ENCODE measurements around the gene IFITM1. TPM values are rescaled to one million over a fixed set of nuclear protein-coding genes. Genes with fewer than 3 reads are reported as not detected.

The IFITM1 gene
- total and polyA plus RNA-seq, 2 experiments from 2014 or later: 98.0 to 159 TPM

GRCh38 chr11:358129-358800 lies 44.4 kb downstream of the IFITM1 start:
- Histone ChIP-seq H3K79me2 (no peaks in the 10 kb centered on the region), H3K36me3 (replicated peaks; ENCODE audit: insufficient read depth, low read depth) (no peaks in the 10 kb centered on the region), H3K4me1 (ENCODE audit: insufficient read depth) (peaks cover 16% of the 10 kb centered on the region), H4K20me1 (ENCODE audit: insufficient read depth, poor library complexity, severe bottlenecking) (no peaks in the 10 kb centered on the region), H3K27me3 (no peaks in the 10 kb centered on the region), H3K4me2 (no peak overlapping the region), H3K9me3 (ENCODE audit: low read depth) (no peaks in the 10 kb centered on the region), H3K27ac (no peak overlapping the region), H3K9me2 (replicated peaks; ENCODE audit: insufficient read depth) (no peaks in the 10 kb centered on the region), H3K4me3 (no peak overlapping the region), H2AFZ (no peak overlapping the region)
- TF ChIP-seq, protein P1, sequence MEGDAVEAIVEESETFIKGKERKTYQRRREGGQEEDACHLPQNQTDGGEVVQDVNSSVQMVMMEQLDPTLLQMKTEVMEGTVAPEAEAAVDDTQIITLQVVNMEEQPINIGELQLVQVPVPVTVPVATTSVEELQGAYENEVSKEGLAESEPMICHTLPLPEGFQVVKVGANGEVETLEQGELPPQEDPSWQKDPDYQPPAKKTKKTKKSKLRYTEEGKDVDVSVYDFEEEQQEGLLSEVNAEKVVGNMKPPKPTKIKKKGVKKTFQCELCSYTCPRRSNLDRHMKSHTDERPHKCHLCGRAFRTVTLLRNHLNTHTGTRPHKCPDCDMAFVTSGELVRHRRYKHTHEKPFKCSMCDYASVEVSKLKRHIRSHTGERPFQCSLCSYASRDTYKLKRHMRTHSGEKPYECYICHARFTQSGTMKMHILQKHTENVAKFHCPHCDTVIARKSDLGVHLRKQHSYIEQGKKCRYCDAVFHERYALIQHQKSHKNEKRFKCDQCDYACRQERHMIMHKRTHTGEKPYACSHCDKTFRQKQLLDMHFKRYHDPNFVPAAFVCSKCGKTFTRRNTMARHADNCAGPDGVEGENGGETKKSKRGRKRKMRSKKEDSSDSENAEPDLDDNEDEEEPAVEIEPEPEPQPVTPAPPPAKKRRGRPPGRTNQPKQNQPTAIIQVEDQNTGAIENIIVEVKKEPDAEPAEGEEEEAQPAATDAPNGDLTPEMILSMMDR (IDR thresholded peaks at IDR 0.05; ENCODE audit: poor library complexity): no peak
- TF ChIP-seq EZH2phosphoT487 (IDR thresholded peaks at IDR 0.05; ENCODE audit: low read depth, severe bottlenecking, unreplicated experiment): no peak
- no peak for TF ChIP-seq EZH2 (IDR thresholded peaks at IDR 0.05; ENCODE audit: borderline replicate concordance)
- WGBS (ENCODE audit: low lambda C conversion rate, missing lambda C conversion rate): 82% methylated on average over 32 of the region's 34 CpGs
- no peak for DNase-seq (ENCODE audit: low spot score)

- H3K27ac ChIP-seq: no peak overlapping the region
- no peaks in the 10 kb centered on the region for H3K36me3 ChIP-seq (replicated peaks; ENCODE audit: insufficient read depth, low read depth)
- H3K4me2 ChIP-seq: no peak overlapping the region
- H4K20me1 ChIP-seq (ENCODE audit: insufficient read depth, poor library complexity, severe bottlenecking): no peaks in the 10 kb centered on the region
- H2AFZ ChIP-seq: no peak overlapping the region
- TF ChIP-seq EZH2phosphoT487 (IDR thresholded peaks at IDR 0.05; ENCODE audit: low read depth, severe bottlenecking, unreplicated experiment) (no peak), EZH2 (IDR thresholded peaks at IDR 0.05; ENCODE audit: borderline replicate concordance) (no peak)
- TF ChIP-seq, protein P1 (IDR thresholded peaks at IDR 0.05; ENCODE audit: poor library complexity): no peak
- no peaks in the 10 kb centered on the region for H3K9me2 ChIP-seq (replicated peaks; ENCODE audit: insufficient read depth)
- no peaks in the 10 kb centered on the region for H3K79me2 ChIP-seq
- peaks cover 9% of the 10 kb centered on the region for H3K4me1 ChIP-seq (ENCODE audit: insufficient read depth)
- no peak overlapping the region for H3K4me3 ChIP-seq
- H3K27me3 ChIP-seq: no peaks in the 10 kb centered on the region
- 85% methylated on average over 5 of the region's 5 CpGs for WGBS (ENCODE audit: low lambda C conversion rate, missing lambda C conversion rate)
- no peaks in the 10 kb centered on the region for H3K9me3 ChIP-seq (ENCODE audit: low read depth)
- no peak for DNase-seq (ENCODE audit: low spot score)
Measured at GRCh38 chr11:359181-359714, 45.4 kb downstream of the IFITM1 start.

GRCh38 chr11:360326-361280 lies 46.8 kb downstream of the IFITM1 start:
- no peaks in the 10 kb centered on the region for H3K9me3 ChIP-seq (ENCODE audit: low read depth)
- no peaks in the 10 kb centered on the region for H3K9me2 ChIP-seq (replicated peaks; ENCODE audit: insufficient read depth)
- H3K4me3 ChIP-seq: no peak overlapping the region
- TF ChIP-seq, protein P1 (IDR thresholded peaks at IDR 0.05; ENCODE audit: poor library complexity): no peak
- no peak for TF ChIP-seq EZH2phosphoT487 (IDR thresholded peaks at IDR 0.05; ENCODE audit: low read depth, severe bottlenecking, unreplicated experiment)
- TF ChIP-seq EZH2 (IDR thresholded peaks at IDR 0.05; ENCODE audit: borderline replicate concordance): no peak
- H2AFZ ChIP-seq: no peak overlapping the region
- no peaks in the 10 kb centered on the region for H3K36me3 ChIP-seq (replicated peaks; ENCODE audit: insufficient read depth, low read depth)
- 90% methylated on average over 22 of the region's 22 CpGs for WGBS (ENCODE audit: low lambda C conversion rate, missing lambda C conversion rate)
- no peaks in the 10 kb centered on the region for H3K27me3 ChIP-seq
- H3K4me2 ChIP-seq: no peak overlapping the region
- no peaks in the 10 kb centered on the region for H3K79me2 ChIP-seq
- no peak overlapping the region for H3K27ac ChIP-seq
- H4K20me1 ChIP-seq (ENCODE audit: insufficient read depth, poor library complexity, severe bottlenecking): no peaks in the 10 kb centered on the region
- H3K4me1 ChIP-seq (ENCODE audit: insufficient read depth): peaks cover 2% of the 10 kb centered on the region
- DNase-seq (ENCODE audit: low spot score): no peak
